ENCODE data around the gene MAP1LC3B2. TPM values are rescaled to one million over a fixed set of nuclear protein-coding genes. Genes with fewer than 3 reads are reported as not detected.

The MAP1LC3B2 gene
- polyA plus RNA-seq, 5 donors = 2.5 to 8.1 (median 4.2) TPM

DNA sequence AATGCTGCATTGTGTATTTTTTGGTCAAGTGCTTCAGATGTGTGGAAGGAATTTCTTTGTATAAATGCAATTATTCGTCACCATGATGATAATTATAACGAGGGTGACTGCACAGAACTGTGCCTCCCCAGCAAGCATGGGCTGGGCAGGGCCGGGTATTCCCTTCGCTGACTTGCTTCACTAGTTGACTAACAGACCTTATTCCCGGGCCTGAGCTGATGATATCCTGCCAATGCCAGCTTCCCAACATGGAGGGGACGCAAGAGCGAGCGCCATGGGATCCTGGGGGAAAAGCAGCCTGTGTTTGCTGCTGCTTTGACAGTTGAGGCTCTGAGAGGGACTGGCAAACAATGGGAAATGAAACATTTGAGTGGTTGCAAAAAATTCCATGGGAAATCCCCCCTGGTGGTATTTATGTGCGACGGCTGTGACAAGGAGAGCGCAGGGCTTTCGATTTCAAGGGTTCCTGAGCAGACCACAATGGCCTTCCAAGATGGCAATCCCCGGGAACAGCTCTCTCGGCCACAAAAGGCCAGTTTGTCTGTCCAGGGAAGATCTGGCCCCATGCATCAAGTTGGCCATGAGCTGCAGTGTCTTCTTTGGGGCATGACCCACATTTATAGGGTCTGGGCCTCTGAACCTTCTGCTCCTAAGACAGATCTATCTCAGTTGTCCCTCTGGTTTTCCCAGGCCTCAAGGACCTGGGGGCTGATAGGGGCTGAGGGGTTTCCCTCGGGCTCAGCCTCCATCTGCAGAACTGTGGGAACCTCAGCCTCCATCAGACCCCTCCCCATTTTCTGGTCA is 21.9 kb upstream of the MAP1LC3B2 start:
- no peak for DNase-seq

DNA sequence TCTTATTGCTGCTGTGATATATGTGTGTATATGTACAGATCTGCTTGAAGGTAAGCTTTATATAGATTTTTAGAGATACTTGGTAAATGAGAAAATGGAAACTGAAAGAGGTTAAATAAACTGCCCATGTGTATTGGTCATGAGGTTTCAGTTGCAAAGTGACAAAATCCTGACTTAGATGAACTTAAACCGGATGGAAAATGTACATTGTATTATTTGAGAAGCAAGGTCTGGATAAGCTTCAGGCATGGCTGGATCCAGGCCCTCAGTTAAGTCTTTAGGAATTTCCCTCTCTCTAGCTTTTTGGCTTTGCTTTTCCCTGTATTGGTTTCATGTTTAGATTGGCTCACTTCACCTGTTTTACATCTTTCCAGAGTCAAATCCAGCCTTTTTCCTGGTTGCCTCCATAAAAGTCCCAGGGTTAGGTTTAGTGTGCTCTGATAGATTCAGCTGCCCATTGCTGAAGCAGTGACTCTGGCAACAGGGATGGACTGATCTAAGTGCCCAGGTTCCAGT is 21.0 kb upstream of the MAP1LC3B2 start:
- no peak for DNase-seq

DNA sequence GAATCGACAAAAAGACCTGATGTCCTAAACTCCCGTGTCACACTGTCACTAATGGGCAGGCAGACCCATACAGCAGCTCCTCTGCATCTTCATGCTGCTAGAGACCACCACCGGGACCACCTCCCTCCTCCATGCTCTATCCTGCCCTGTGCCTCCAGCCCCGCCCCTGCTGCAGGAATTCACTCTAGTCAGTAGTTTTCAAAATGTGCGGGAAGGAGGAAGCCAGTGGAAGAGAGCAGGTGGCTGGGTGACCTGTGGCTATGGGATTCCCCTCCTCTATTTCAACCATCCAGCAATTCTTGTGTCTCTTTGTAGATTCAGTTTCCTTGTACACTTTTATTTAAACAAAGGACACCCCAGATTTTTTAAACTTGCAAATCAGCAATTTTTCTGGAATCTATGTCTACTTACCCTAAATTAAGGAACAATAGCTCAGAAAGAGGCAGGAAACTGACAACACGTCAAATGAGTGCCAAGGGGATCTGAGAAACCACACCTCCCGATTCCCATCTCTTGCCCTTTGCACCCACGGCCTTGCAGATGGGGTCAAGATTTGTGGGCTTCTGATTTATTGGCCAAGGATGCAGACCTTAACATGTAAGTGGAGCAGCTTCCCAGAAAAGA is 20.4 kb upstream of the MAP1LC3B2 start:
- DNase-seq = no peak

DNA sequence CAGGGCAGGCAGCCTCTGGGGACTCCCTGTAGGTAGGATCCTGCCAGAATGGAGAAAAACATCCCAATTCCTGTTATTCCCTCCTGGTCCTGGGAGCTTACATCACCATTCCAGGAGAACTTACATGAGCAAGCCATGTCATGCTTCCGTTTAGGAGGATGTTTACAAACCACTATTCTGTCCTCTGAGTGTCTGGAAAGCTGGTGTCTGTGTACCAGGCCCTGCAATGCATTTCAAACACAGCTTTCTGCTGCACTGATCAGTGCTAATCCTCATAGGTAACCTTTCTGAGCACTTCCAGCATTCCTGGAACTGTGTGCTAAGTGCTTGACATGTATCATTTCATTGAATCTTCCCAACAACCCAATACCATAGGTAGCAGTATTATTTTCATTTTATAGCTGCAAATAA is 19.8 kb upstream of the MAP1LC3B2 start:
- DNase-seq = no peak

DNA sequence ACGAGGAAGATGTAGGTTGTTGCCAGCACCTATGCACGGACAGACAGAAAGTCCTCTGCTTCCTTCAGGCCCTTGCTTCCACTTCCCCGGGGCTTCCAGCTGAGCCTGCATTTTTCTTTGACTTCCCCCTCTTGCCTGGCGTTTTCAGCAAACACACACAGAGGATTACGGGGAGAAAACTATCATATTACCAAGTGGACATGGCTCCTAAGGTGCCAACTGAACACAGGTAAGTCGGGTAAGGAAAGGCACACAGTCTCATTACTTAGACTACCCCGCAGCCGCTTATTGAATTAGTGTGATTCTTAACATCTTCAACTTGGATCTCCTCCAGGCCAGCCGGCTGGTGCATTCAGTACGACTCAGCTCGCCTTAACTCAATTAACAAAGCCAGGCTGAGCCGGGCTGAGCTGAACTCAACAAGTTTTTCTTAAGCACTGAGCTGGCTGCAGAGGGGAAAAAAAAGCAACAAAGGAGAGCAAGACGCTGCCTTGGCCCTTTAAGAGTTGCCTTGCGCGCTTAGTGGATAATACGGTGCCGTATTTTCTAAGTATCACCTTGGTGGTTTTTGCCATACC is 19.2 kb upstream of the MAP1LC3B2 start:
- DNase-seq = peak; percentile 73 to 83

DNA sequence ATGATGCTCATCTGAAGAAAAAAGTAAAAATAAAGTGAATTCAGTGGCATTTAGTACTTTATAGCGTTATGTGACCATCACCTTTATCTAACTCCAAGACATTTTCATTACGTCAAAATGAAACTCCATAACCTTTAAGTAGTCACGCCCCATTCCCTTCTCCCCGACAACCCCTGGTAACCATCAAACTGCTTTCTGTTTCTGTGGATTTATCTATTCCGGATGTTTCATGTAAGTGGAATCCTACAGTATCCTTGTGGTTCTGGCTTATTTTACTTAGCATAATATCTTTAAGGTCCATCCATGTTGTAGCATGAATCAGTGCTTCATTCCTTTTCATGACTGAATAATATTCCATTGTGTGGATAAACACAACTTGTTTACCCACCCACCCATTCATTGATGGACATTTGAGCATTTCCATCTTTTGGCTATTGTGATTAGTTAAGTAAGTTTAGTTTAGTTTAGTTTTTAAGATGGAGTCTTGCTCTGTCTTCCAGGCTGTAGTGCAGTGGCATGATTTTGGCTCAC is 18.5 kb upstream of the MAP1LC3B2 start:
- DNase-seq = no peak

DNA sequence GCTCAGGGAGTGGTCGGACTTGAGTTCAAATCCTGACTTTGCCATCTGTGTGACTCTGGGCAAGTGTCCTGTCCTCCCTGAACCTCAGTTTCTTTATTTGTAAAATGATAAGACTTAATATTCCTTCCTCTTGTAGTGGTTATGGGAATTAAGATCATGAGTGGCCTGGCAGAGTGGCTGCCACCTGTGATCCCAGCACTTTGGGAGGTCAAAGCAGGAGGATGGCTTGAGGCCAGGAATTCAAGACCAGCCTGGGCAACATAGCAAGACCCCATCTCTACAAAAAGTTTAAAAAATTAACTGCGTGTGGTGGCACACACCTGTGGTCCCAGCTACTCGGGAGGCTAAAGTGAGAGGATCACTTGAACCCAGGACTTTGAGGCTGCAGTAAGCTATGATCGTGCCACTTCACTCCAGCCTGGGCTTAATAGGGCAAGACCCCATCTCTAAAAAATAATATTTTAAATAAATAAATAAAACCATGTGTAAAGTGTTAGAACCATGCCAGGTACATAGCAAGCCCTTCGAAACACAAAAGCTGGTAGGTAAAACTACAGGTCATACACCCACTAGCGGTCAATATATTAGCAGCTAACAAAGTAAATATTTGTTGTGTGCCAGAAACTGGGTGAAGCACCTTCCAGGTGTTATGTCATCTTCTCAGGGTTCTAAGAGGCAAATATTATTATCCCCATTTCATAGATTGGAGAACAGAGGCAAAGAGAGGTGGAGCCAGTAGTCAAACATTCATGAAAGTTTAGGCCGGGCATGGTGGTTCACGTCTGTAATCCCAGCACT is 17.4 kb upstream of the MAP1LC3B2 start:
- no peak for DNase-seq

DNA sequence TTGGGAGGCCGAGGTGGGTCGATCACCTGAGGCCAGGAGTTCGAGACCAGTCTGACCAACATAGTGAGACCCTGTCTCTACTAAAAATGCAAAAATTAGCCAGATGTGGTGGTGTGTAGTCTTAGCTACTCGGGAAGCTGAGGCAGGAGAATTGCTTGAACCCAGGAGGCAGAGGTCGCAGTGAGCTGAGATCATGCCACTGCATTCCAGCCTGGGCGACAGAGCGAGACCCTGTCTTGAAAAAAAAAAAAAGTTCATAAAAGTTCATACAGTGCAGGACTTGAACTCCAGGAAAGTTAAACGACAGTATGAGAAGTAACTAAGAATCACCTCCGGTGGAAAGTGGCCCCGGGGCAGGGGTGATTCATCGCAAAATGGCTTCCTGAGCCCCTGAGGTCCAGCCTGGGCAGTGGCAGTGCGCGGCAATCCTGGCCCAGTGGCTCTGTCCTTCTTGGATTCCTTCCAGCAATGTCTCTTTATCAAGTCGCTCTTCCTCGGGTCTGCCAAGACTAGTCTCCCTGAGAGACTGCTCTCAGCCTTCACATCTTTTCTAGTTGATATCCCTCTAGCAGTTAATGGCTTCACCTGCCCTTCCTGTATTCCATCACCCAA is 16.7 kb upstream of the MAP1LC3B2 start:
- no peak for DNase-seq

DNA sequence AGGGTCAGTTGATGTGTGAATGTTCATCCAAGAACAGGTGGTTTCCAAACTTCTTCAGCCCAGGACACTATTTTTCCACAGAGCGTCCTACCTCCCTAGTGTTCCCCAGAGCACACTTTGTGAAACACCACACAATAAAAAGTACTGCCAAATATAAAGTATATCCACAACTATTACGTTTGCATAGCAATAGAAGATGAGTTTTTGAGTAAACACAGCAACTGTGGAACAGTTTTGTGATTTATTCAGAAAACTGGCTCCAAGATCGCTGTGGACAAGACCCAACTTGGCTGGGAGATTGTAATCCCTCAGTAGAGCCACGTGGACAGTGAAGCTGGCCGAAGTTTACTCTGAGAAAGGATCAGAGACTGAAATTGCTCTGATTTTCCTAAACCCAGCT is 14.5 kb upstream of the MAP1LC3B2 start:
- DNase-seq = peak; percentile 73 to 81

DNA sequence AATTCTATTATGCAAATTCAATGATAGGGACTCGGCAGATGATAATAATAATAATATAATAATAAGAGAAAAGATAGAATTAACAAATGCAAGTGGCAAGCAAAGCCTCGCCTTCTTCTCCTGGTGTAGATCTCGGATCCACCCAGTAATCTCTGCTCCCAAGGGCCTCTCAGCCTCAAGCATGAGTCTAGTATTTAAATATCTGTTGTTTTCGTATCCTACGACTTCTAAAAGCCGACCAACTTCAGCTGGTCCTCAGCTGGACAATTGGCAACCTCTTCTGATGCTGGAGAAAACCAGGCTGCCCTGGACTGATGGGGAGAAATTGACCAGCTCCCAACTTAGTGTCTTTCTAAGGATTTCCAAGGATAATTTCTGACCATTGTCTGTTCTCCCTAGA is 14.0 kb upstream of the MAP1LC3B2 start:
- DNase-seq = no peak

DNA sequence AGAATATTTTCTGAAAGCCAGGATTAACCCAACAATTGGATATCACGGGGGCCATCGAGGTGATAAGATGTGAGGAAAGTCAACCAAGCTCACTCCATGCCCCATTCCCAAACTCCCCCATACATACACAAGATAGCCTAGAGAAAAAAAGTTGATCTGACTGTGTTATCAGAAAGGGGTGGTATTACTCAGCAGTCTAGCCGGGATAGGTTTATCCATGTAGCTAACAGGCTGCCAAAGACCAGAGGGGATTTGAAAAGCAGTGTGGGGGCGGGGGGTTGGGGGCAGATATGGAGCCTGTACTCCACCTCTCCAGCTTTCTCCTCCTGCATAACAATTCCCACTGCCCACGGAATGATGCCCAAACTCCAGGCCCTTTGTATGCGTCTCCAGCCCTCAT is 13.2 kb upstream of the MAP1LC3B2 start:
- DNase-seq = no peak

DNA sequence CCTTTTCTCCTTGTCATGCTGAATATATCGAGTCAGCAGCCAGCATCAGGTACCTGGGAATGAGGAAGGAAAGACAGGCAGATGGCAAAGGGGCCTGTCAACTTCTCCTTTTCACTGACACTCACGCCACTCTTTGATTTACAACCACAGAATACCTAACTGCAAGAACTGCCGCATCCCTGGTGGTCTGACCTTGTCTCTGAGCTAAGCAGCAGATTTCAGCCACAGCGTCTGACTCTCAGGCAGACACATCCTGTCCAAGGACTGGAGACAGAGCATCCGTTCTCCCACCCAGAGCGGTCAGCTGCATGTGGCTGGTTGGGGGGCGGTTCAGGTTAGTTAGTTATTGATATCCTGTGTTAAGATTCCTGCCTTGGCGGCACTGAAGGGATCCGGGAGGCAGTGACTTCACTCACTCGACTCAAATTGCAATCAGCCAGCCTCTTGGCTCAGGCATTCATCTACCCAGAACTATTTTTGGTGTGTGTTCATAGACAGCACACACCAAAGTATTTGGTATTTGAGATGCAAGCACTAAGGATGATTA is 11.2 kb upstream of the MAP1LC3B2 start:
- no peak for DNase-seq

DNA sequence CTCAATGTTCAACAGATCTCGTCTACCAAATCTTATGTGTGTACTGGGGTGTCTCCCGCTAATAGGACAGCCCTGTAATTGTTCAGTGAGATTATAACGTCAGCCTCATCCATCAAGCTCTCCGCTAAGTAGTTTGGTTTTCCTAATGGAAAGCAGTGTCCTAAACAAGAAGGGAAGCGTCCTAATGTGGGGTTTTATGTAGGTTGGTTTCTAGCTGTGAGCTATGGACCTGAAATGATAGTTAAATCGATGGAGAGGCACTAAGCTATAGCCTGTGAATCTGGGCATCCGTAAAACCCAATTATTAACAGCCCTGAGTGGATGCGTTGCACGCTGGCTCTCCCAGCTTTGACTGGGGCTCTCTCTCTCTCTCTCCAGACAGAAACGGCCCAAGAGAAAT is 9.2 kb upstream of the MAP1LC3B2 start:
- DNase-seq = no peak

DNA sequence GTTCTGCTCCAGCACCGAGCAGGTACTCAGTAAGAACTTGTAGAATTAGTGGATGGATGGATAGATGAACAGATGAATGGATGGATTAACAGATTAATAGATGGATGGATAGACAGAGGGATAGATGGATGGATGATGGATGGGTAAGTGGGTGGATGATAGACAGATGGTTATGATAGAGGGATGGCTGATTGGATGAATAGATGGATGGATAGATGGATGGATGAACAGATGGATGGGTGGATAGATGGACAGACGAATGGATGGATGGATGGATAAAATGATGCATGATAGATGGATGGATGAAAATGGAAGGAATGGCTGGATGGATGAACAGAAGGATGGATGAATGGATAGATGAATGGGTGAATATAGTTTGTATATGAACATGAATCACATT is 8.0 kb upstream of the MAP1LC3B2 start:
- no peak for DNase-seq

DNA sequence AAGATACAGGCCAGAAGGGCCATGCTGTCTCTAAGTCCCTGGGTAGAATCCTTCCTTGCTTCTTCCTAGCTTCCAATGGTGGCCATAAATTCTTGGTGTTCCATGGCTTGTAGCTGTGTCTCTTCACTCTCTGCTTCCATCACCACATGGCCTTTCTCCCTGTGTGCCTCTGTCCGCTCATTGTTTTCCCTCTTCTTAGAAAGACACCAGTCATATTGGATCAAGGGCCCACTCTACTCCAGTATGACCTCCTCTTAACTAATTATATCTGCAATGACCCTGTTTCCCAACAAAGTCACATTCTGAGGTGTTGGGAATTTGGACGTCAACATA is 7.6 kb upstream of the MAP1LC3B2 start:
- no peak for DNase-seq

DNA sequence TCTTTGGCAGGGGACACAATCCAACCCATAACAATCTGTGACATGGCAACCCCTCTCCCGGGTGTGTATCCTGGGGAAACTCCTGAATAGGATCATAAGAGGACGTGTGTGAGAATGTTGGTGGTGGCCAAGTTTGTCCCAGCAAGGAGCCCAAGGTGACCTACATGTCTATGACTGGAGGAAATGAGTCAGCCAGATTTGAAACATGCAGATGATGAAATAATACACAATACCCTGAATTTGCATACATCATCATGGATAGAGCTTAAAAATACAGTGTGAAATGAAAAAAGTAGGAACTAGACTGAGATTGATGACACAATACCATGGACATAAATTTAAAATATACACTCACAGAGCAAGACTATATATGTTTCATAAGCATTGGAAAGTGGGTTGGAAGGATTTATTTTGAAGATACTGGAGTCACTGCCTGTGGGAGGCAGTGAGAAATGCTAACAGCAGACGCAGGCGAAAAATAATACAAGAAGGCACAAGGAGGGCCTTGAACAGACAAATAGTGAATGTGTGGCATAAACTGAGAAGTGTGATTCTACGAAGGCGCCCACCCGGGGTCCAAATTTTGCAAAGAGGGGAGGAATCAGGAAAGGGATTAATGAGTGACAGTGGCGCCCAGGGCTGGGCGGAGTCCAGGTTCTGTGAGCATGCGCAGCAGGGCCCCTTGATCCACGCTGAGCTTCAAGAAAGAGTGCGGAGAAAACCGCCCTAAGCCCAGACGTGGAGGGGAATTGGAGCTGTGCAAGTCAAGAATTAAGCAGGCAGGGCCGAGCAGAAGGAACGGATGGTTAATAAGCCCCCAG is 7.0 kb upstream of the MAP1LC3B2 start:
- DNase-seq = no peak

DNA sequence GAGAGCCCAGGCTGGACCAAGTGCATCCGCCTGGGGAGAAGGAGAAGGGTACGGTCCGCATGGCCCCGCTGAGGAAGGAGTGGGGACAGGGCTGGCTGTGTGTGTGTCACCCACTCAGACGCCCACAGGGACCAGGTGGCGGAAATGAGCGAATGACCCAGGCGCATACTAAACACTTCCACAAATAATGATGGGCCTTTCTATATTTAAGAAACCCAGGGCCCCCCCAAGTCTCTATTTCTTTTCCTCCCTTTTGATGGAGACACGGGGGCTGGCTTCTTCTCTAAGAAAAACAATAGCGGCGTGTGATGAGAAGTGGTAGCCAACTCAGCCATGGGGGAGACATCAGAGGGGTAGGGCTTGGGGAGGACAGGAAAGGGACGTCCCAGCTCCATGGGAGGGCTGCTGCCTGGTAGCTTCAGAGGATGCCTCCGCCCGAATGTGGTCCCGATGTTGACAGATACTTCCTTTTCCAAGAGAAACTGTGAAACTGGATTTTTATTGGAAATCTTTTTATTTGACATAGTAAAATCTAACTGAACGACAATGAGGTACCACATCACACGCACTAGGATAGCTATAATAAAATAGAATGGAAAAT is 6.3 kb upstream of the MAP1LC3B2 start:
- no peak for DNase-seq

DNA sequence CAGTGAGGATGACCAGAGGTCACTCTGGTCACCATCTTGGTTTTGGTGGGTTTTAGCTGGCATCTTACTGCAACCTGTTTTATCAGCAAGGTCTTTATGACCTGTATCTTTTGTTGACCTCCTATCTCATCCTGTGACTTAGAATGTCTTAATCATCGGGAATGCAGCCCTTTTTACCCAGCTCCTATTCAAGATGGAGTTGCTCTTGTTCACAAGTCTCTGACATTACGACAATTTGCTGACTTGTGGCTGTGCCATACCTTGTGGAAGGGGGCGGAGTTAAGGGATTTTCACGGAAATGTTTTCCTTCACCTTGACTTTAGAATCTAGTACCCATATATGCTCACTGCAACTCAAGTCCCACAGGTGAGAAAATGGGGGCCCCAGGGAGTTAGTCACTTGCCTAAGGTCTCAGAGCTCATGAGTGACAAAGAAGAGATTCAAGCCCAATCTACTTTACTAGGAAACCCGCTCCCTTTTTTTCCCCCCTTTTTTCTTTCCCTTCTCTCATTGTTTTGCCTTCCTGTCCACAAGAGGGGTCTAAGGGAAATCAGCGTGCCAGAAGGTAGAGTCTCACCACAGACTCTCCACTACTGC is 2.7 kb upstream of the MAP1LC3B2 start:
- no peak for DNase-seq

DNA sequence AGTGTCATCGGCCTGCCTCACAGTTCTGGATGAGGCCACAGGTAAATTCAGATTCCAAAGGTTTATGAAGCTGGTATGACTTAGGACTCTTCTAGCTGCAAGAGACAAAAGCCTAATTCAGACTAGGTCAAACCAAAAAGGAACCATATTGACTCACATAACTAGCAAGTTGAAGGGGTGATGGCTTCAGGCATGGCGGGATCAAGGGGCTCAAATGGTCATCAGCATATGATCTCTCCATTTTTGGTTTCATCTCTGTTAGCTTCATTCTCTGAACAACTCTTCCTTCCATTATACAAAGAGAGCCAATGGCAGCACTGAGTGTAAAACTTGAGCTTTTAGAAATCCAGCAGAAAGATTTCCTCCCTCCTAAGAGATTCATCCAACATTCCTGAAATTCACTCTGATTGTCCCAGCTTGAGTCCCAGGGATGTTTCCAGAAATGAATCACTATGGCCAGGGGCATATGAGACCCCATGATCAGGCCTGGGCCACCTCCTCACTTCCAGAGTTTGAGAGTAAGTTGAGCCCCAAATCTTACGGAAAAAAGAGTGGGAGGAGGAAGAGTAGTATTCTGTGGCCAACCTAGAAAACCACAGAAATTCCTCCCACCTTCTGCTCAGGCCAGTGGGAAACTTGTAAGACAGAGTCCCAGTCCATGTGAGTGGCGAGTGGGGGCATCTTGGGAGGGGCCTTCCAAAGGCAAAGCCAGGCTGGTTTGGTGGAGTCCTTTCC is 2.0 kb upstream of the MAP1LC3B2 start:
- DNase-seq = no peak
